Ovary (tissue), 9 donors: Measurements from ENCODE around the gene TFF2. TPM values are rescaled to one million over a fixed set of nuclear protein-coding genes. Genes with fewer than 3 reads are reported as not detected.

Experiments used
- DNase-seq, 5 donors: peaks; one replicate each; pipeline ENCODE4 v3.0.0-alpha.2; 2019 to 2020
- H3K27ac ChIP-seq, 2 donors: fragments of 200-600 bp; one replicate each; pipeline versions ENCODE4 v1.5.1 to v1.8.0; 2019 to 2022
- H3K27me3 ChIP-seq: fragments of 200-600 bp; one replicate; pipeline ENCODE4 v1.8.0; 2022
- H3K36me3 ChIP-seq: fragments of 200-600 bp; sonication (generic); one replicate; pipeline ENCODE4 v1.5.1; 2019
- H3K4me1 ChIP-seq: one replicate; pipeline ENCODE4 v1.8.1; 2013; ENCODE audit warnings: mild to moderate bottlenecking, moderate library complexity; ENCODE audit not compliant: insufficient read depth
- H3K4me3 ChIP-seq: fragments of 200-600 bp; sonication (generic); one replicate; pipeline ENCODE4 v1.5.1; 2017
- H3K9me3 ChIP-seq, 2 donors: fragments of 200-600 bp in 1 of 2; sonication (generic) in 1 of 2; one replicate each; pipeline versions ENCODE4 v1.5.1 to v1.8.1; 2013 to 2019; ENCODE audit warnings: mild to moderate bottlenecking in 1 of 2, moderate library complexity in 1 of 2
- CTCF ChIP-seq, 3 donors: fragments of 450-650 bp in 2 of 3; fragments of 200-600 bp in 1 of 3; IDR thresholded peaks; one replicate each; pipeline versions ENCODE4 v1.5.1 to v1.8.0; 2016 to 2022; ENCODE audit warnings: antibody characterized with exemption in 3 of 3, mild to moderate bottlenecking in 1 of 3
- EP300 ChIP-seq: sonication (generic); formaldehyde crosslinking; IDR thresholded peaks from one replicate; pipeline ENCODE4 v1.6.1; 2017; ENCODE audit warnings: antibody characterized with exemption
- POLR2A ChIP-seq: fragments of 450-650 bp; IDR thresholded peaks from one replicate; pipeline ENCODE4 v1.6.1; 2017; ENCODE audit warnings: antibody characterized with exemption, mild to moderate bottlenecking, moderate library complexity
- WGBS, 3 donors: extraction: QIAGEN DNeasy Blood & Tissue Kit in 1 of 3; methylation state at CpG; one replicate each; pipeline versions ENCODE4 v1.1.5 to v1.1.7; 2013 to 2017; 5-methylcytosine and 5-hydroxymethylcytosine counted together
- intact Hi-C, 4 donors: fragments of 100-400 bp; cut with DNase I; formaldehyde crosslinking; loops; one replicate each; pipeline versions ENCODE4 v1.11.0 to v1.15.1; 2022 to 2023
- polyA plus RNA-seq, 2 donors: library from polyadenylated mRNA; stranded (reverse); fragments of 200-250 nt in 1 of 2; fragments of 350-450 nt in 1 of 2; fragmentation: Illumina TruSeq in 1 of 2; extraction: RNeasy Lipid Tissue Mini Kit (QIAGEN cat#74804) in 1 of 2; gene quantifications; one replicate each; pipeline ENCODE4 v1.2.3, GENCODE V29; 2013 to 2014
- total RNA-seq, 7 donors: library from RNA; depleted of rRNA in 2 of 7; stranded (reverse); fragments of >200 nt in 2 of 7; fragmentation: NEBNext Ultra II Directional in 3 of 7; extraction: Animal tissue kit (Norgen Biotek cat#: 25700) in 3 of 7; gene quantifications; one replicate each; pipeline versions ENCODE4 v1.1.0 to v1.2.4, GENCODE V29; 2016 to 2023
- donor health status: DM: no; HTN: no; CAD: no; lungs with moderate emphysema.
- donor health status: DM: no; HTN: no; CAD: no.
- donor health status: Bipolar disorder and iron deficiency.
- donor health status: DM: yes; HTN: yes; CAD: no.
- donor health status: DM: no; HTN: no; CAD: no.
- donor health status: DM: yes; HTN: yes; CAD: no.

TFF2 gene
- total and polyA plus RNA-seq, 9 donors = 0.31 to 3.7 TPM; not detected in 7

GRCh38 chr21:42367367-42368165 lies 16.8 kb upstream of the TFF2 start:
- Histone ChIP-seq H3K27me3 (no peaks in the 10 kb centered on the region), H3K9me3 (no peaks in the 10 kb centered on the region), H3K27ac (no peak overlapping the region), H3K36me3 (no peaks in the 10 kb centered on the region), H3K4me1 (no peaks in the 10 kb centered on the region), H3K4me3 (no peak overlapping the region)
- intact Hi-C loops = no loop called here
- DNase-seq = no peak
- WGBS, 3 donors = 87 to 88% (median 87%) methylated on average over 14 of the region's 14 CpGs
- no peak for TF ChIP-seq EP300
- TF ChIP-seq CTCF (IDR thresholded peaks at IDR 0.05) = no peak
- TF ChIP-seq POLR2A = no peak

- no peak within 1 kb of the TSS for H3K27ac ChIP-seq
- H3K4me1 ChIP-seq = no peaks in the 10 kb centered on the region
- no peak within 1 kb of the TSS for H3K4me3 ChIP-seq
- no peak for DNase-seq
- H3K36me3 ChIP-seq = no peaks in the 10 kb centered on the region
- H3K9me3 ChIP-seq = no peaks in the 10 kb centered on the region
- TF ChIP-seq EP300 = no peak
- TF ChIP-seq CTCF (IDR thresholded peaks at IDR 0.05) = no peak
- TF ChIP-seq POLR2A = no peak
- WGBS, 3 donors = 84 to 90% (median 85%) methylated on average over 19 of the region's 19 CpGs
- no peaks in the 10 kb centered on the region for H3K27me3 ChIP-seq
- intact Hi-C loops = no loop called here
Measured at GRCh38 chr21:42366292-42367010, 15.7 kb upstream of the TFF2 start, which contains the start of gene TFF1. Gene TFF1 (minus strand): TSS chr21:42366535. CDS start chr21:42366495, 40 bp downstream.

GRCh38 chr21:42365770-42366169 lies 15.0 kb upstream of the TFF2 start:
- Histone ChIP-seq H3K4me3 (no peak overlapping the region), H3K36me3 (no peaks in the 10 kb centered on the region), H3K27ac (no peak overlapping the region), H3K27me3 (no peaks in the 10 kb centered on the region), H3K4me1 (no peaks in the 10 kb centered on the region), H3K9me3 (no peaks in the 10 kb centered on the region)
- 60 to 84% (median 63%) methylated on average over 5 to 6 of the region's 6 CpGs for WGBS, 3 donors
- DNase-seq = no peak
- intact Hi-C loops = no loop called here
- TF ChIP-seq POLR2A (no peak), CTCF (IDR thresholded peaks at IDR 0.05) (no peak), EP300 (no peak)

- Histone ChIP-seq H3K4me3 (no peak overlapping the region), H3K36me3 (no peaks in the 10 kb centered on the region), H3K27me3 (no peaks in the 10 kb centered on the region), H3K4me1 (no peaks in the 10 kb centered on the region), H3K27ac (no peak overlapping the region), H3K9me3 (no peaks in the 10 kb centered on the region)
- no peak for TF ChIP-seq POLR2A
- TF ChIP-seq EP300 = no peak
- TF ChIP-seq CTCF (IDR thresholded peaks at IDR 0.05) = no peak
- no peak for DNase-seq
- intact Hi-C loops = no loop called here
- 73 to 76% (median 75%) methylated on average over 13 of the region's 13 CpGs for WGBS, 3 donors
Measured at GRCh38 chr21:42364304-42364865, 13.6 kb upstream of the TFF2 start.
